ENCODE results near the gene NMNAT2. TPM values are rescaled to one million over a fixed set of nuclear protein-coding genes. Genes with fewer than 3 reads are reported as not detected.

NMNAT2 gene
- polyA plus RNA-seq, 2 donors = 0.06 to 0.12 TPM

GRCh38 chr1:183203094-183203493, 215.1 kb downstream of the NMNAT2 start:
- WGBS, 2 donors = 43 to 58% methylated on average over 3 of the region's 3 CpGs
- Histone ChIP-seq H3K36me3 (ENCODE audit: control insufficient read depth in 2 of 2, insufficient read depth in 2 of 2, low read length in 1 of 2) (no peaks in the 10 kb centered on the region), H3K4me3 (ENCODE audit: low read depth in 1 of 2, low read length in 2 of 2) (no peak overlapping the region), H3K4me1 (ENCODE audit: control insufficient read depth in 2 of 2, insufficient read depth in 2 of 2, low read length in 1 of 2) (no peaks in the 10 kb centered on the region), H3K27me3 (ENCODE audit: control insufficient read depth in 1 of 2, insufficient read depth in 2 of 2, low read length in 2 of 2) (no peaks in the 10 kb centered on the region), H3K27ac (ENCODE audit: low read depth in 2 of 2, low read length in 1 of 2) (no peak overlapping the region), H3K9me3 (ENCODE audit: control insufficient read depth in 2 of 2, insufficient read depth in 1 of 2, low read depth in 1 of 2, low read length in 1 of 2) (no peaks in the 10 kb centered on the region)

- no peaks in the 10 kb centered on the region for H3K36me3 ChIP-seq (ENCODE audit: control insufficient read depth in 2 of 2, insufficient read depth in 2 of 2, low read length in 1 of 2)
- H3K4me1 ChIP-seq (ENCODE audit: control insufficient read depth in 2 of 2, insufficient read depth in 2 of 2, low read length in 1 of 2) = no peaks in the 10 kb centered on the region
- 52 to 73% methylated on average over 9 of the region's 9 CpGs for WGBS, 2 donors
- no peaks in the 10 kb centered on the region for H3K27me3 ChIP-seq (ENCODE audit: control insufficient read depth in 1 of 2, insufficient read depth in 2 of 2, low read length in 2 of 2)
- no peak overlapping the region for H3K4me3 ChIP-seq (ENCODE audit: low read depth in 1 of 2, low read length in 2 of 2)
- no peaks in the 10 kb centered on the region for H3K9me3 ChIP-seq (ENCODE audit: control insufficient read depth in 2 of 2, insufficient read depth in 1 of 2, low read depth in 1 of 2, low read length in 1 of 2)
- no peak overlapping the region for H3K27ac ChIP-seq (ENCODE audit: low read depth in 2 of 2, low read length in 1 of 2)
Measured at GRCh38 chr1:183200451-183200850, 217.7 kb downstream of the NMNAT2 start.

- H3K27ac ChIP-seq (ENCODE audit: low read depth in 2 of 2, low read length in 1 of 2) = no peak overlapping the region
- 76 to 79% methylated on average over 3 of the region's 3 CpGs for WGBS, 2 donors
Measured at GRCh38 chr1:183199304-183199703, 218.9 kb downstream of the NMNAT2 start.

GRCh38 chr1:183198463-183198862, 219.7 kb downstream of the NMNAT2 start:
- H3K27ac ChIP-seq (ENCODE audit: low read depth in 2 of 2, low read length in 1 of 2) = peak overlapping the region in 1 of 2 donors; percentile 58
- H3K36me3 ChIP-seq (ENCODE audit: control insufficient read depth in 2 of 2, insufficient read depth in 2 of 2, low read length in 1 of 2) = no peaks in the 10 kb centered on the region
- H3K4me1 ChIP-seq (ENCODE audit: control insufficient read depth in 2 of 2, insufficient read depth in 2 of 2, low read length in 1 of 2) = peaks cover 0 to 2% of the 10 kb centered on the region in 2 donors
- no peaks in the 10 kb centered on the region for H3K27me3 ChIP-seq (ENCODE audit: control insufficient read depth in 1 of 2, insufficient read depth in 2 of 2, low read length in 2 of 2)
- no peaks in the 10 kb centered on the region for H3K9me3 ChIP-seq (ENCODE audit: control insufficient read depth in 2 of 2, insufficient read depth in 1 of 2, low read depth in 1 of 2, low read length in 1 of 2)
- H3K4me3 ChIP-seq (ENCODE audit: low read depth in 1 of 2, low read length in 2 of 2) = no peak overlapping the region
- WGBS, 2 donors = 40 to 60% methylated on average over 9 of the region's 9 CpGs

More at GRCh38 chr1:183199304-183199703, 218.9 kb downstream of the NMNAT2 start:
- Histone ChIP-seq H3K9me3 (ENCODE audit: control insufficient read depth in 2 of 2, insufficient read depth in 1 of 2, low read depth in 1 of 2, low read length in 1 of 2) (no peaks in the 10 kb centered on the region), H3K4me3 (ENCODE audit: low read depth in 1 of 2, low read length in 2 of 2) (no peak overlapping the region), H3K4me1 (ENCODE audit: control insufficient read depth in 2 of 2, insufficient read depth in 2 of 2, low read length in 1 of 2) (peaks cover 0 to 2% of the 10 kb centered on the region in 2 donors), H3K36me3 (ENCODE audit: control insufficient read depth in 2 of 2, insufficient read depth in 2 of 2, low read length in 1 of 2) (no peaks in the 10 kb centered on the region), H3K27me3 (ENCODE audit: control insufficient read depth in 1 of 2, insufficient read depth in 2 of 2, low read length in 2 of 2) (no peaks in the 10 kb centered on the region)

Other genes starting within 250 kb of the NMNAT2 start
- 1 to 10 TPM; 4.2 to 4.3 TPM for gene LAMC2, start 232.1 kb downstream of the NMNAT2 start, polyA plus RNA-seq
- 10 to 100 TPM; 13.2 to 14.3 TPM for gene SMG7, start 54.1 kb upstream of the NMNAT2 start, polyA plus RNA-seq
- 1 to 10 TPM; 3.4 to 3.9 TPM for gene NCF2, start 172.1 kb upstream of the NMNAT2 start, polyA plus RNA-seq
- gene ARPC5, start 217.4 kb upstream of the NMNAT2 start, polyA plus RNA-seq = 10 to 100 TPM; 77.7 to 90.3 TPM
- not detected for gene APOBEC4, start 234.9 kb upstream of the NMNAT2 start, polyA plus RNA-seq